ENCODE measurements around the gene SLC25A30. TPM values are rescaled to one million over a fixed set of nuclear protein-coding genes. Genes with fewer than 3 reads are reported as not detected.

Gene SLC25A30
- 4.3 TPM for polyA plus RNA-seq (2012; ENCODE audit: insufficient read length, low read depth)

- no peak for TF ChIP-seq TAF1 (IDR thresholded peaks at IDR 0.05; ENCODE audit: borderline replicate concordance, insufficient read depth, low read length)
- TF ChIP-seq POLR2AphosphoS5 (IDR thresholded peaks at IDR 0.05; ENCODE audit: low read depth, low read length) = 0 out of 2 replicates have a peak, but pooled peaks have one; percentile 19
Measured at GRCh38 chr13:45417790-45418534, at the start of gene SLC25A30. Gene SLC25A30 (minus strand): TSS chr13:45418373. CDS start chr13:45411425, 6,948 bp downstream.

- TF ChIP-seq POLR2AphosphoS5 (IDR thresholded peaks at IDR 0.05; ENCODE audit: low read depth, low read length) = no peak
- no peak for TF ChIP-seq TAF1 (IDR thresholded peaks at IDR 0.05; ENCODE audit: borderline replicate concordance, insufficient read depth, low read length)
- TF ChIP-seq FOXP2 (optimal IDR thresholded peaks at IDR 0.05; ENCODE audit: borderline replicate concordance, extremely low read depth, extremely low read length, insufficient read depth) = no peak
- no peak for TF ChIP-seq REST (IDR thresholded peaks at IDR 0.05; ENCODE audit: insufficient read depth in 1 of 2, low read depth in 2 of 2, low read length in 2 of 2)
- TF ChIP-seq SIN3A (IDR thresholded peaks at IDR 0.05; ENCODE audit: borderline replicate concordance, insufficient read depth, low read length) = no peak
Measured at GRCh38 chr13:45466359-45466758, 48.2 kb upstream of the SLC25A30 start.

- TF ChIP-seq POLR2AphosphoS5 (IDR thresholded peaks at IDR 0.05; ENCODE audit: low read depth, low read length) (peak; percentile 62), TAF1 (IDR thresholded peaks at IDR 0.05; ENCODE audit: borderline replicate concordance, insufficient read depth, low read length) (no peak), FOXP2 (optimal IDR thresholded peaks at IDR 0.05; ENCODE audit: borderline replicate concordance, extremely low read depth, extremely low read length, insufficient read depth) (no peak), SIN3A (IDR thresholded peaks at IDR 0.05; ENCODE audit: borderline replicate concordance, insufficient read depth, low read length) (peak; percentile 71; the same call in 1 of the 2 replicates), REST (IDR thresholded peaks at IDR 0.05; ENCODE audit: insufficient read depth in 1 of 2, low read depth in 2 of 2, low read length in 2 of 2) (no peak)
Measured at GRCh38 chr13:45464687-45465453, 46.7 kb upstream of the SLC25A30 start, which contains the start of gene COG3. Gene COG3 (plus strand): TSS chr13:45464939. CDS start chr13:45465037, 98 bp downstream.

- TF ChIP-seq TAF1 (IDR thresholded peaks at IDR 0.05; ENCODE audit: borderline replicate concordance, insufficient read depth, low read length) = no peak
- TF ChIP-seq REST (IDR thresholded peaks at IDR 0.05; ENCODE audit: insufficient read depth in 1 of 2, low read depth in 2 of 2, low read length in 2 of 2) = no peak
- TF ChIP-seq POLR2AphosphoS5 (IDR thresholded peaks at IDR 0.05; ENCODE audit: low read depth, low read length) = no peak
- TF ChIP-seq FOXP2 (optimal IDR thresholded peaks at IDR 0.05; ENCODE audit: borderline replicate concordance, extremely low read depth, extremely low read length, insufficient read depth) = no peak
- no peak for TF ChIP-seq SIN3A (IDR thresholded peaks at IDR 0.05; ENCODE audit: borderline replicate concordance, insufficient read depth, low read length)
Measured at GRCh38 chr13:45464141-45464686, 46.0 kb upstream of the SLC25A30 start.

GRCh38 chr13:45456196-45456972 is 38.2 kb upstream of the SLC25A30 start:
- no peak for TF ChIP-seq REST (IDR thresholded peaks at IDR 0.05; ENCODE audit: insufficient read depth in 1 of 2, low read depth in 2 of 2, low read length in 2 of 2)
- TF ChIP-seq FOXP2 (optimal IDR thresholded peaks at IDR 0.05; ENCODE audit: borderline replicate concordance, extremely low read depth, extremely low read length, insufficient read depth) = no peak
- no peak for TF ChIP-seq TAF1 (IDR thresholded peaks at IDR 0.05; ENCODE audit: borderline replicate concordance, insufficient read depth, low read length)
- no peak for TF ChIP-seq SIN3A (IDR thresholded peaks at IDR 0.05; ENCODE audit: borderline replicate concordance, insufficient read depth, low read length)
- TF ChIP-seq POLR2AphosphoS5 (IDR thresholded peaks at IDR 0.05; ENCODE audit: low read depth, low read length) = no peak
